ENCODE measurements around the gene PI16. TPM values are rescaled to one million over a fixed set of nuclear protein-coding genes. Genes with fewer than 3 reads are reported as not detected.

Gene PI16
- not detected in 2 replicates for total RNA-seq (2014; rRNA removed; shearing (Covaris generic))

DNA sequence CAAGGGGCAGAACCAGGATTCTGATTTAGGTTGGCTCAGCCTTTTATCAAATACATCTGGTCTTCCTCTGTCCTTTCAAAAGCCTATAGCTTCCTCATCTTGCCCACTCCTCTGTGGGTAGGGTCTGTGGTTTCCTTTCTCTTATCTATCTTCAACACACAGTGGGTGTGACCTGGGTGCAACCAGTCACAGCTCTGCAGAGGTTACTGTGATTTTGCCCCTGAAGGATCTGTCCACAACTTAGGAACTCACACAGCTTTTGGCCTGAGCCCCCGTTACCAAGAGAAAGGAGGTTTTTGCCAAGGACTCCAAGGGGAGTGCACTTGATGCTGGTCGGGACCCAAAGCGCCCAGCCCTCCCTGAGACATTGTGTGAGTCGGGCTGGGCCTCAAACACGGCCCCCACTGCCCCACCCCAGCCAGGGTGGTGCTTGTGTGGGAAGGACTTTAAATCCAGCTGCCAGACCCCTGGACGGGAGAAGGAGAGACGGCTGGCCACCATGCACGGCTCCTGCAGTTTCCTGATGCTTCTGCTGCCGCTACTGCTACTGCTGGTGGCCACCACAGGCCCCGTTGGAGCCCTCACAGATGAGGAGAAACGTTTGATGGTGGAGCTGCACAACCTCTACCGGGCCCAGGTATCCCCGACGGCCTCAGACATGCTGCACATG is at the start of gene PI16:
Gene PI16 (plus strand): TSS at position 477 of the 670 bp plus-strand sequence. CDS start 23 bp downstream, at position 500.
- no peak for DNase-seq (ENCODE audit: low read depth)

GRCh38 chr6:36904851-36905393 is 49.6 kb upstream of the PI16 start:
- no peak for DNase-seq (ENCODE audit: low read depth)

GRCh38 chr6:36906539-36907325 is 47.8 kb upstream of the PI16 start:
- no peak for DNase-seq (ENCODE audit: low read depth)

DNA sequence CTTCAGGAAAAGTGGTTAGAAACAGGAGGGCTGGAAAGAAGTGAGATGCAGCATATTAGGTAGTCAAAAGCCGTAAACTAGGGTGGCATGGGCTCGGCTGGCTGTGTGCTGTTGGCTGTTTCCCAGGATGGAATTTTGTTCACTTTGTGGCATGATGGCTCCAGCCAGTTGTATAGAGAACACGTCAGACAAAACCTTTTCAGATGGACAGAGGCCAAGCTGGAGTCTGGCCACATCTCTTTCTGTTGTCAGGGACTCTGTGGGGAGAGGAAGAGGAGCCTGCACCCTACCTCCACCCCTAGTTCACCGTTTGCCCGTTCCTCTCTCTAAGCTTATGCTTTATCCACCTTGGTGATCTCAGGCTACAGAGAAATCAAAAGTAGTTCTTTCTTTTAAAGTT is 46.8 kb upstream of the PI16 start:
- DNase-seq (ENCODE audit: low read depth): no peak

- peak; percentile 8 for DNase-seq (ENCODE audit: low read depth)
Observed at GRCh38 chr6:36908747-36909146, 45.8 kb upstream of the PI16 start.

- DNase-seq (ENCODE audit: low read depth): no peak
Observed at GRCh38 chr6:36912030-36912454, 42.5 kb upstream of the PI16 start.

GRCh38 chr6:36912586-36912985 is 42.0 kb upstream of the PI16 start:
- DNase-seq (ENCODE audit: low read depth): peak; percentile 93

- no peak for DNase-seq (ENCODE audit: low read depth)
Observed at GRCh38 chr6:36913082-36913481, 41.5 kb upstream of the PI16 start.

GRCh38 chr6:36914227-36914794 is 40.2 kb upstream of the PI16 start:
- DNase-seq (ENCODE audit: low read depth): peak; percentile 49

GRCh38 chr6:36915599-36915998 is 38.9 kb upstream of the PI16 start:
- no peak for DNase-seq (ENCODE audit: low read depth)

- DNase-seq (ENCODE audit: low read depth): no peak
Observed at GRCh38 chr6:36916126-36916525, 38.4 kb upstream of the PI16 start.

DNA sequence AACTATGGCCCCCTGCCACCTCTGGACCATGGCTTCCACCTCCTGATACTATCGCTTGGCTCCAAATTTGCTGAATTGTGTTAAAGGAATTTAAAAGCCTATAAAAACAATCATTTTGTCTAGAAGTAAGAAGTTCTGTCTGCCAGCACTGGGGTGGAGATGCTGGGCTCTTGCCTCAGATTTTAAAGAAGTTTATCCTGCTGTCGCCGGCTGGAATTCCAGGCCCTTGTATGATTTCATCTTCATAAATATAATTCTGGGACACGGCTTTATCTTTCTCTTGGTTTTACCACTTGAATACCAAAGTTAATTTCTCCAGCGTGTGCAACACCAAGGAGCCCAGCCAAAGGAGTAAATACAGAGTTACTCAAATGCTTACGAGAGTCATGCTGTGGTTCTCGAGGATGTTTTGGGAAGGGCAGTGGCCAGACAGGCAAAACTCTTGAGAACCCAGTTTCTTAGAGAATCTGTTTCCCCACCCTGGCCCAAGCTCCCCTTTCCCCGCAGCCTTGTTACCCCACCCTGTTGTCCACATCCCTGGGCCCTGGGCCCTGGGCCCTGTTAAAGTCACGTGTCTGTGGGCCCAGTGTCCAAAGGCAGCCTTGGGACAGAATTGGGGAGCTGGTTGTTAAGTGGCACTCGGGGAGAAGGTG is 36.9 kb upstream of the PI16 start:
- DNase-seq (ENCODE audit: low read depth): no peak

GRCh38 chr6:36920049-36920448 is 34.5 kb upstream of the PI16 start:
- DNase-seq (ENCODE audit: low read depth): no peak

DNA sequence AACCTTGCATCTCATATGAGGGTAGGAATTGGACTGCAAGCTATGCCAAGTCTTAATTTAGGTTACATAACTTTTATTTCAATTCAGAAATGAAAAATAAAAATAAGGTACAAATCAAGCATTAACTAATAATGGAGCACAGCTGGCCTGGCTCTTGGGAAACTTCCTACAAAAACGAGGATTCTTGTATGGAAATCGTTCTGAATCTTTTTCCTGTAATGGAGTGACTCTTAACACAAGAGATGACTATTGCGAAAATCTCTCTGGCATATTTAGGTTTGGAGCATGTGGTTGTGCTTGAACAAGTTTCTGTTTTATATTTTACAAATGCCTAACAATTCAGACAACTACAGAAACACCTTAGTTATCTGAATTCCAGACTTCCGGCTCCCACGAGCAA is 34.0 kb upstream of the PI16 start:
- no peak for DNase-seq (ENCODE audit: low read depth)

DNA sequence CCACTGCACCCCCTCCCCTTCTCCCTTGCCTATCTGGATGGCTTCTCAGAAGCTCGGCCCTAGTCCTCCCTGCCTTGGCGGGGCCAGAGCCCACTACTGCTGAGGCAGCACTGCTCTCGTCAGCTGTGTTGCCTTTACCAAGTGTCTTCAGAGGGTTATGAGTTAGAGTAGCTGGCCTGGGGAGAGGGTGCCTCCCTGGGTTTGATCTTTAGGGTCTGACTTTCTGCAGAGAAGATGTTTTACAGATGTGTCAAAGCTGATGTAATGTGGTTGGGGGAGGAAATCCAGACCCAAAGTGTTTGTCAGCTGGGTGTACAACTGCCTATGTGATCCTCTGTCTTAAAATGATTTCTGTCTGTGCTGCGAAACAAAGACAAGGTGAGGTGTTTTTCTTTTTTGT is 30.4 kb upstream of the PI16 start:
- no peak for DNase-seq (ENCODE audit: low read depth)

- DNase-seq (ENCODE audit: low read depth): no peak
Observed at GRCh38 chr6:36924778-36925374, 29.7 kb upstream of the PI16 start.

GRCh38 chr6:36925809-36926208 is 28.7 kb upstream of the PI16 start:
- no peak for DNase-seq (ENCODE audit: low read depth)

DNA sequence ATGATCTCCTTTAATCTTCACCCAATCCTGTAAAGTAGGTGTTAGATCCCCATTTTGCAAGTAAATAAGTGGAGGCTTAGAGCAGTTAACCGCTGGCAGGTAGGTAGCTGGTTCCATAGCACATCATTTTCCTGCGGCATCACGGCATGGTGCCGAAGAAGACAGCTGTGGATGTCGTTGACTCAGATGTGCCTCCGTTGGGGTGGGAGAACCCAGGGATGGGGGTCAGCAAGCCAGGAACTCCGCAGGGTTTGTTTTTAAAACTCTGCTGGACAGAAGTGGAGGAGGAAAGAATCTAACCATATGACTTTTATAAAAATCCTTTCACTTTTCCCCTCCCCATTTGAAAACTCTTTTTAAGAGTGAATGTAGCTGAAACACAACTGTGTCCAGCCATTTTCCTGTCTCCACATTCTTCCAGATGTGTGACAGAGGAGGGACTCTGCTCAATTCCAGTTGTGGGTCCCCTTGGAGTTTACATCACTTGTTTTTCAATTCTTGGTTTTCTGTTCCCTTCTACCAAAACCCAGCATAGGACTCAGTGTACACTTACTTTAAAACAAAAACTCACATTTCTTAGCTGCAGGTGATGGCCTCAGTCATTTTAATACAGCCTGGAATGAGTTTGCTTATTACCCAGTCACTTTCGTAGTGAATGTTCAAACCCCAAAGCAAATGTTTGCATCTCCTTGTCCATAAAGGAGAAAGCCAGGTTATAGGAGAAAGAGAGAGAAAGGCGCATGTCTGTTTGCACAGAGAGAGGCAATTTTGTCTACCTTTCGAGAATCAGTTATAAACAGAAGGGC is 27.6 kb upstream of the PI16 start:
- no peak for DNase-seq (ENCODE audit: low read depth)

- DNase-seq (ENCODE audit: low read depth): no peak
Observed at GRCh38 chr6:36927691-36928546, 26.6 kb upstream of the PI16 start.

DNA sequence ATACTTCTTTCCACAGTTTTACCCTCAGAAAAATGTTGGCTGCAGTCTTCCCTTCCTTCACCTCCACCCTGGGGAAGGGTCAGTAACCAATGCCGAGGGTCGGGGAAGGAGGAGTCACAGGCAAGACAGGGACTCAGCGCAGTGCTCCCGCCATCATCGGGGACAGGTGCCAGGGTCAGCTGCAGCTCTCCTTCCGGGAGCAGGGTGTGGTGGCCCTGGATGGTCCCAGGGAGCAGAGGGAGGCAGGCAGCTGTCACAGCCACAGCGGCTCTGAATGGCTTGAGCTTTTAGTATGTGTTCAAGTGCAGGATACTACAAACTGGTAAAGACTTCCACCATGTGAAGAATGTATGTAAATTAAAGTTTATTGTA is 26.0 kb upstream of the PI16 start:
- no peak for DNase-seq (ENCODE audit: low read depth)

All from RPMI7951 (cell line).